ENCODE measurements around the gene BTBD8. TPM values are rescaled to one million over a fixed set of nuclear protein-coding genes. Genes with fewer than 3 reads are reported as not detected.

BTBD8 gene
- polyA plus RNA-seq, 1 of the 3 experiments (the other 2 are of a cell fraction): 0.62 TPM

GRCh38 chr1:92217721-92218120, 137.6 kb downstream of the BTBD8 start, which contains the start of gene C1orf146:
TSS of gene C1orf146 (plus strand) at chr1:92217915. CDS start at chr1:92231421, 13,506 bp downstream.
- Histone ChIP-seq H3K9me2 (no peaks in the 10 kb centered on the region), H3F3A (replicated peaks; ENCODE audit: insufficient read depth) (no peaks in the 10 kb centered on the region), H3K4me3 (ENCODE audit: low read depth in 2 of 2, low read length in 1 of 2) (no peak within 1 kb of the TSS), H3K9ac (no peak within 1 kb of the TSS), H4K20me1 (ENCODE audit: insufficient read depth) (no peaks in the 10 kb centered on the region), H3K4me2 (no peak within 1 kb of the TSS), H2AFZ (ENCODE audit: low read depth) (no peak within 1 kb of the TSS), H3K36me3 (replicated peaks in 1 of 2; ENCODE audit: control insufficient read depth in 1 of 2, insufficient read depth in 2 of 2, low read length in 1 of 2) (no peaks in the 10 kb centered on the region), H3K27ac (ENCODE audit: low read depth in 2 of 2, low read length in 1 of 2) (no peak within 1 kb of the TSS), H3K9me3 (no peaks in the 10 kb centered on the region), H3K79me2 (ENCODE audit: insufficient read depth) (no peaks in the 10 kb centered on the region), H3K4me1 (ENCODE audit: control insufficient read depth in 1 of 2, insufficient read depth in 2 of 2, low read depth in 1 of 2, low read length in 1 of 2) (no peaks in the 10 kb centered on the region), H3K27me3 (ENCODE audit: insufficient read depth) (no peaks in the 10 kb centered on the region)
- 87% methylated on average over 27 of the region's 27 CpGs for WGBS (ENCODE audit: low lambda C conversion rate)
- no peak for TF ChIP-seq SIN3A (IDR thresholded peaks at IDR 0.05; ENCODE audit: borderline replicate concordance, low read depth, low read length)
- TF ChIP-seq NRF1 (IDR thresholded peaks at IDR 0.05; ENCODE audit: low read depth, low read length): no peak
- no peak for TF ChIP-seq PBX3 (IDR thresholded peaks at IDR 0.05)
- no peak for TF ChIP-seq EZH2phosphoT487 (IDR thresholded peaks at IDR 0.05; ENCODE audit: borderline replicate concordance, low read depth)
- TF ChIP-seq GABPA (IDR thresholded peaks at IDR 0.05; ENCODE audit: low read depth): no peak
- no peak for TF ChIP-seq USF2 (IDR thresholded peaks at IDR 0.05; ENCODE audit: borderline replicate concordance, low read depth, low read length)
- no peak for TF ChIP-seq TAF1 (IDR thresholded peaks at IDR 0.05; ENCODE audit: borderline replicate concordance, low read depth, low read length)
- no peak for TF ChIP-seq SMC3 (IDR thresholded peaks at IDR 0.05; ENCODE audit: low read depth, low read length)
- TF ChIP-seq USF1 (IDR thresholded peaks at IDR 0.05; ENCODE audit: borderline replicate concordance, low read depth): no peak
- no peak for TF ChIP-seq MXI1 (IDR thresholded peaks at IDR 0.05; ENCODE audit: low read depth, low read length)
- TF ChIP-seq EP300 (IDR thresholded peaks at IDR 0.05; ENCODE audit: borderline replicate concordance in 1 of 2, low read depth in 1 of 2, low read length in 1 of 2): no peak
- TF ChIP-seq FOXJ3 (CRISPR knock-in tag; IDR thresholded peaks at IDR 0.05): no peak
- no peak for TF ChIP-seq RAD21 (IDR thresholded peaks at IDR 0.05; ENCODE audit: low read length)
- no peak for TF ChIP-seq ELF1 (IDR thresholded peaks at IDR 0.05)
- no peak for TF ChIP-seq FOXM1 (IDR thresholded peaks at IDR 0.05; ENCODE audit: low read depth)
- TF ChIP-seq RFX5 (IDR thresholded peaks at IDR 0.05; ENCODE audit: low read length): no peak
- no peak for DNase-seq
- ChIA-PET POLR2A (no interaction called here), CTCF (interaction anchor here (0.6 kb wide), 1 partner anchor 187 kb away, joined by 3 read pairs; no protein-coding TSS in a partner anchor)

- Histone ChIP-seq H3F3A (replicated peaks; ENCODE audit: insufficient read depth) (no peaks in the 10 kb centered on the region), H3K9me2 (no peaks in the 10 kb centered on the region), H3K4me2 (no peak overlapping the region), H2AFZ (ENCODE audit: low read depth) (no peak overlapping the region), H3K27me3 (ENCODE audit: insufficient read depth) (no peaks in the 10 kb centered on the region), H4K20me1 (ENCODE audit: insufficient read depth) (no peaks in the 10 kb centered on the region), H3K9ac (no peak overlapping the region), H3K4me3 (ENCODE audit: low read depth in 2 of 2, low read length in 1 of 2) (no peak overlapping the region), H3K36me3 (replicated peaks in 1 of 2; ENCODE audit: control insufficient read depth in 1 of 2, insufficient read depth in 2 of 2, low read length in 1 of 2) (no peaks in the 10 kb centered on the region), H3K9me3 (no peaks in the 10 kb centered on the region), H3K4me1 (ENCODE audit: control insufficient read depth in 1 of 2, insufficient read depth in 2 of 2, low read depth in 1 of 2, low read length in 1 of 2) (no peaks in the 10 kb centered on the region), H3K27ac (ENCODE audit: low read depth in 2 of 2, low read length in 1 of 2) (no peak overlapping the region), H3K79me2 (ENCODE audit: insufficient read depth) (no peaks in the 10 kb centered on the region)
- ChIA-PET POLR2A (no interaction called here), CTCF (no interaction called here)
- no peak for DNase-seq
- 60% methylated on average over 14 of the region's 14 CpGs for WGBS (ENCODE audit: low lambda C conversion rate)
- TF ChIP-seq IRF3 (IDR thresholded peaks at IDR 0.05; ENCODE audit: low read depth, low read length): no peak
- TF ChIP-seq TEAD4 (IDR thresholded peaks at IDR 0.05; ENCODE audit: borderline replicate concordance, insufficient read depth): no peak
- TF ChIP-seq SIN3A (IDR thresholded peaks at IDR 0.05; ENCODE audit: borderline replicate concordance, low read depth, low read length): no peak
- no peak for TF ChIP-seq TCF12 (IDR thresholded peaks at IDR 0.05)
- no peak for TF ChIP-seq REST (IDR thresholded peaks at IDR 0.05; ENCODE audit: low read depth, low read length)
- no peak for TF ChIP-seq PBX3 (IDR thresholded peaks at IDR 0.05)
Measured at GRCh38 chr1:92218559-92218958, 138.4 kb downstream of the BTBD8 start.

Data from SK-N-SH (cell line).